ENCODE measurements around the gene ETS1.

Gene ETS1

DNA sequence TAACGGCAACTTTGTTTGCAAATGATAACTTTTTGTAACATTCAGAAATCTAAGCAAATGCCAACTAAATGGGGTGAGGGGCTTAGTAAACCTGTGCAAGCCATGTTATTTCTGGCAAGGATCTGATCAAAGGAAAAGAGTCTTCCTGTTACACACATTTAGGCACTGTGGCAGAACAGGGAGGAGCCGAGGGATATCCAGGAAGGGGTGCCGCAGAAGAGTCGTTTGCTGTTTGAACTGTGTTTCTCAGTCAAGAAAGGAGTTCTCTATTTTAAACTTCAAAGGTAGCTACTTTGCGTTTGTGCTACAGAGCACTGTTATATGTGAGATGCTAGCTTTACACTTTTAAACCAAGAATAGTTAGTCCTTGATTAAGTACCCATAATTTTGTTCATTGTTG lies 175.5 kb downstream of the ETS1 start:
- FAIRE-seq: no peak
- no peak for DNase-seq (ENCODE audit: low spot score)

DNA sequence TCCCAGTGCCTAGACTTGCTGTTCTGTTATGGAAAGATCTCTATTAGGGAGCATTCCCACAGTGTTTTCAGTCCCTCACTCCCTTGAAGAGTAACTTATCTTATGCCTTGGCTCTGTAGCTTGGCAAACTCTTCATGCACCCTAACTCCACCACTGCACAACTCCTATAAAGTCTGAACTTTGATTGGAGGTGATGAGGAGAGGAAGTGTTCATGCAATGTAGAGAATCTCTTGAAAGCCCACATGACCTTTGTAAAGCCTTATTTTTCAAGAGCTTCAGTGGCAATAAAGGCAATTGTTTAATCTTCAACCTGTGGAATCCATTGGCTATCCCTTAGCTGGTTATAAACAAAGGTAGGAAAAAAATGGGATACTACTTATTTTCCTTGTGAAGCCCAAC lies 176.2 kb downstream of the ETS1 start:
- FAIRE-seq (no peak), DNase-seq (ENCODE audit: low spot score) (no peak)

DNA sequence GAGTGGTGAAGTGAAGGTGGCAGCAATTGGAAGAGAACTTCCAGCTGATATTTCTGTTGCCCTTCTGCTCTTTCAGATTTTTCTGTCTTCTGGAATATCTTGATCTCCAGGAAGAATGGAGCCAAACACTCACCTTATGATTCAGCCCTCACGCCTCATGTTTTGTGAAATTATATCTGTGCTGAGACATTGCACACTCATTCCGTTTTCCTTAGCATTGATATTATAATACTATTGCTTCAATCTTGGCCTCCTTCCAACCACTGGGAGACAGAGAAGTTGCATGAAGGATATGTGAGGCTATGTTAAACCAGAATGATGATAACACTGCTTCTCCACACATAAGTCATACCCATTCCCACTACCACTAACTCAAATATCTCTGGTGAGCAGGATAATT lies 177.9 kb downstream of the ETS1 start:
- FAIRE-seq (no peak), DNase-seq (ENCODE audit: low spot score) (no peak)

All from urothelium cell line (cell line).